Neural cell (in vitro differentiated cells): ENCODE data around the gene RECK. TPM values are rescaled to one million over a fixed set of nuclear protein-coding genes. Genes with fewer than 3 reads are reported as not detected.

Experiments used
- H2AFZ ChIP-seq: fragments of 200-600, 300-800 bp; sonication (generic), shearing (Covaris generic); 2 replicates; pipeline ENCODE4 v1.6.0; 2014; ENCODE audit warnings: low read depth, mild to moderate bottlenecking, antibody characterized with exemption, low read length, moderate library complexity
- H3F3A ChIP-seq: fragments of 200-600 bp; shearing (Covaris generic); 2 replicates; pipeline ENCODE4 v1.6.1; 2016; ENCODE audit warnings: mild to moderate bottlenecking, moderate library complexity, mixed read lengths, antibody characterized with exemption, low read length; ENCODE audit not compliant: insufficient read depth, poor library complexity, severe bottlenecking
- H3K27ac ChIP-seq: fragments of 200-600, 300-800 bp; sonication (generic), shearing (Covaris generic); 2 replicates; pipeline ENCODE4 v1.5.1; 2014; ENCODE audit warnings: mild to moderate bottlenecking, low read length, moderate library complexity
- H3K27me3 ChIP-seq: fragments of 300-800, 200-600 bp; sonication (generic), shearing (Covaris generic); 2 replicates; pipeline ENCODE4 v1.6.0; 2014; ENCODE audit warnings: mild to moderate bottlenecking, low read depth, low read length, moderate library complexity; ENCODE audit not compliant: insufficient read depth
- H3K36me3 ChIP-seq: fragments of 300-800, 200-600 bp; sonication (generic), shearing (Covaris generic); 2 replicates; pipeline ENCODE4 v1.5.1; 2014; ENCODE audit warnings: mild to moderate bottlenecking, antibody characterized with exemption, low read length, moderate library complexity; ENCODE audit not compliant: insufficient read depth
- H3K4me2 ChIP-seq: fragments of 300-800, 200-600 bp; sonication (generic), shearing (Covaris generic); 2 replicates; pipeline ENCODE4 v1.6.0; 2014; ENCODE audit warnings: mild to moderate bottlenecking, low read length
- H3K4me3 ChIP-seq: fragments of 300-800, 200-600 bp; sonication (generic), shearing (Covaris generic); 2 replicates; pipeline ENCODE4 v1.5.1; 2014; ENCODE audit warnings: mild to moderate bottlenecking, low read length, moderate library complexity
- H3K79me2 ChIP-seq: fragments of 200-600 bp; shearing (Covaris generic); replicated peaks from 2 replicates; pipeline ENCODE4 v1.6.0; 2014; ENCODE audit warnings: mild to moderate bottlenecking, low read length, moderate library complexity; ENCODE audit not compliant: insufficient read depth
- H3K9ac ChIP-seq: fragments of 300-800, 200-600 bp; sonication (generic), shearing (Covaris generic); 2 replicates; pipeline ENCODE4 v1.6.1; 2016; ENCODE audit warnings: mild to moderate bottlenecking, low read length, mixed read lengths
- H3K9me2 ChIP-seq: fragments of 200-600 bp; shearing (Covaris generic); 2 replicates; pipeline ENCODE4 v1.6.1; 2016; ENCODE audit warnings: mild to moderate bottlenecking, low read length, mixed read lengths; ENCODE audit not compliant: insufficient read depth
- H3K9me3 ChIP-seq: fragments of 200-600, 300-800 bp; sonication (generic), shearing (Covaris generic); 2 replicates; pipeline ENCODE4 v1.6.1; 2016; ENCODE audit warnings: mild to moderate bottlenecking, mixed run types, low read length, moderate library complexity, mixed read lengths
- H4K20me1 ChIP-seq: fragments of 200-600 bp; shearing (Covaris generic); 2 replicates; pipeline ENCODE4 v1.6.1; 2016; ENCODE audit warnings: mild to moderate bottlenecking, mixed run types; ENCODE audit not compliant: insufficient read depth
- CTCF ChIP-seq: fragments of 450-650 bp; IDR thresholded peaks from 2 replicates; pipeline ENCODE4 v1.5.1; 2014; ENCODE audit warnings: antibody characterized with exemption, mild to moderate bottlenecking, moderate library complexity; ENCODE audit not compliant: poor library complexity, severe bottlenecking
- EP300 ChIP-seq: fragments of 450-650 bp; conservative IDR thresholded peaks from 2 replicates; pipeline ENCODE4 v1.6.1; 2014; ENCODE audit warnings: antibody characterized with exemption, mild to moderate bottlenecking, moderate library complexity; ENCODE audit not compliant: poor library complexity, severe bottlenecking
- EZH2 ChIP-seq: fragments of 200-600, 300-800 bp; shearing (Covaris generic), sonication (generic); IDR thresholded peaks from 2 replicates; pipeline ENCODE4 v1.6.1; 2014; ENCODE audit warnings: antibody characterized with exemption, low read length, borderline replicate concordance, mild to moderate bottlenecking; ENCODE audit not compliant: insufficient read depth, poor library complexity, severe bottlenecking
- MXI1 ChIP-seq: fragments of 450-650 bp; conservative IDR thresholded peaks from 2 replicates; pipeline ENCODE4 v1.6.1; 2014; ENCODE audit warnings: antibody characterized with exemption, mild to moderate bottlenecking; ENCODE audit not compliant: poor library complexity, severe bottlenecking
- POLR2AphosphoS5 ChIP-seq: IDR thresholded peaks from 2 replicates; pipeline ENCODE4 v1.6.1; 2012
- RAD21 ChIP-seq: fragments of 450-650 bp; conservative IDR thresholded peaks from 2 replicates; pipeline ENCODE4 v1.6.1; 2014; ENCODE audit warnings: antibody characterized with exemption, mild to moderate bottlenecking, moderate library complexity
- SMC3 ChIP-seq: fragments of 450-650 bp; conservative IDR thresholded peaks from 2 replicates; pipeline ENCODE4 v1.6.1; 2014; ENCODE audit warnings: antibody characterized with exemption, mild to moderate bottlenecking, moderate library complexity; ENCODE audit not compliant: poor library complexity
- TAF1 ChIP-seq: IDR thresholded peaks from 2 replicates; pipeline ENCODE4 v1.6.1; 2012; ENCODE audit warnings: low read depth
- polyA plus RNA-seq: library from polyadenylated mRNA; depleted of rRNA; stranded (reverse); fragments of >200 nt; gene quantifications from 2 replicates; pipeline ENCODE4 v1.2.3, GENCODE V29; 2014
- TF ChIP-seq, protein P1 (sequence below): IDR thresholded peaks from 2 replicates; pipeline ENCODE4 v1.6.1; 2012; ENCODE audit warnings: borderline replicate concordance

Gene RECK
- polyA plus RNA-seq, 1 donor from 2014 or later, result 6.9 TPM

DNA sequence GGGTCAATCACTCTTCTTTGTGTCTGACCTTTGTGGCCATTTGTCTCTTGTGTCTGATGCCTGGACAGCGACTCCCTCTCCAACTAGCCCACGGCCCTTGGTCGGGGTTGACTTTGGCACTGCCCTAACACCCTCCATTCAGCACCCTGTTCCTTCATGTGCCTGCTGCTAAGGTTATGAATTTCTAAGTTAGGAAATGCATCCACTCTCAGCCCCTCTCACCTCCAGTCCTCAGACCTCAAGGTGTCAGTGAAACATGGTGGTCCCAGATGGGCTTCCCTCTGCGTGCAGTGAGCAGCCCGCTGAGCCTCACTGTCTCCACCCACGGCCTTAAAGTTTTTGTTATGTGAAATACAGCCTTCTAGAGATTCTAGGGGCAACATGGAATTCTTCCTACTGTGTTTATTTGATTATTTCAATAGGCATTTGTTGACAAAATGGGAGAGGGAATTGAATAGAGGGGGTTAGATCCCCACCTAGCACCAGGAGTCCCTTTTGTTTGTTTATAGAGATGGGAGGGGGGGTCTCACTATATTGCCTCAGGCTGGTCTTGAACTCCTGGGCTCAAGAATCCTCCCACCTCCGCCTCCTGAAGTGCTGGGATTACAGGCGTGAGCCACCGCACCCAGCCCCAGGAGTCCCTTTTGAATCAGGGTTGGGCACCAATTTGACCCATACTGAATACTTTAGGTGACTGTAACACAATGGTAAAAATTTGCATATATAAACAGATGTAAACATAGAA, 98.2 kb downstream of the RECK start (continued):
- TF ChIP-seq POLR2AphosphoS5 (no peak), SMC3 (no peak)

DNA sequence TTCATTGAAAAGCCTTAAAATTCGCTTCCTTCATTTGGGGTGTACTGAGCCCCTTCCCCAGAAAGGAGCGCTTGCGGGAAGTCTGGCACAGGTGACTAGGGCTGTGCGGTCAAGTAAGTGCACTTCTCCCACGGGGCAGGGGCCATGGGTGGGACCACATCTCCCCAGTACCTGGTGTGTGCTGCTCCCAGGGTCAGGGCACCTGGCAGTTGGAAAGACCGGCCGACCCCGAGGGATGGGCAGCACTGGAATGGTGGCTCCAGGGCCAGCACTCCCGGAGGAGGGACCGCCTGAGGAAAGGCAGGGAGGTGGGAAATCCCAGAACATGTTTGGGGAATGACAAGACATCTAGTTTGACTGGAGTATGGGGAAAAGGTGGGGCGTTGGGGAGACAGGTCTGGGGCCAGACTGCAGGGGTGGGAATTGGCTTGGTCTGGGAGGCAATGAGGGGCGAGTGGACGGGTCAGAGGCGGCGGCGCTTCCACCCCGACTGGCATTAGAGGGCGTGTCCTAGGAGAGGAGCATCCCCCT, 99.1 kb downstream of the RECK start:
- no peaks in the 10 kb centered on the region for H3K36me3 ChIP-seq
- no peaks in the 10 kb centered on the region for H3K9me3 ChIP-seq
- H3K27ac ChIP-seq, result no peak overlapping the region
- peaks cover 33% of the 10 kb centered on the region for H3K27me3 ChIP-seq
- no peak overlapping the region for H3K4me2 ChIP-seq
- TF ChIP-seq TAF1 (no peak), RAD21 (no peak), MXI1 (no peak), EZH2 (no peak), POLR2AphosphoS5 (no peak), SMC3 (no peak), EP300 (no peak), CTCF (no peak)
- TF ChIP-seq, protein P1, sequence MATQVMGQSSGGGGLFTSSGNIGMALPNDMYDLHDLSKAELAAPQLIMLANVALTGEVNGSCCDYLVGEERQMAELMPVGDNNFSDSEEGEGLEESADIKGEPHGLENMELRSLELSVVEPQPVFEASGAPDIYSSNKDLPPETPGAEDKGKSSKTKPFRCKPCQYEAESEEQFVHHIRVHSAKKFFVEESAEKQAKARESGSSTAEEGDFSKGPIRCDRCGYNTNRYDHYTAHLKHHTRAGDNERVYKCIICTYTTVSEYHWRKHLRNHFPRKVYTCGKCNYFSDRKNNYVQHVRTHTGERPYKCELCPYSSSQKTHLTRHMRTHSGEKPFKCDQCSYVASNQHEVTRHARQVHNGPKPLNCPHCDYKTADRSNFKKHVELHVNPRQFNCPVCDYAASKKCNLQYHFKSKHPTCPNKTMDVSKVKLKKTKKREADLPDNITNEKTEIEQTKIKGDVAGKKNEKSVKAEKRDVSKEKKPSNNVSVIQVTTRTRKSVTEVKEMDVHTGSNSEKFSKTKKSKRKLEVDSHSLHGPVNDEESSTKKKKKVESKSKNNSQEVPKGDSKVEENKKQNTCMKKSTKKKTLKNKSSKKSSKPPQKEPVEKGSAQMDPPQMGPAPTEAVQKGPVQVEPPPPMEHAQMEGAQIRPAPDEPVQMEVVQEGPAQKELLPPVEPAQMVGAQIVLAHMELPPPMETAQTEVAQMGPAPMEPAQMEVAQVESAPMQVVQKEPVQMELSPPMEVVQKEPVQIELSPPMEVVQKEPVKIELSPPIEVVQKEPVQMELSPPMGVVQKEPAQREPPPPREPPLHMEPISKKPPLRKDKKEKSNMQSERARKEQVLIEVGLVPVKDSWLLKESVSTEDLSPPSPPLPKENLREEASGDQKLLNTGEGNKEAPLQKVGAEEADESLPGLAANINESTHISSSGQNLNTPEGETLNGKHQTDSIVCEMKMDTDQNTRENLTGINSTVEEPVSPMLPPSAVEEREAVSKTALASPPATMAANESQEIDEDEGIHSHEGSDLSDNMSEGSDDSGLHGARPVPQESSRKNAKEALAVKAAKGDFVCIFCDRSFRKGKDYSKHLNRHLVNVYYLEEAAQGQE, result no peak
- peak overlapping the region; percentile 73 for H3K4me3 ChIP-seq
- no peaks in the 10 kb centered on the region for H3F3A ChIP-seq
- H3K9me2 ChIP-seq, result no peaks in the 10 kb centered on the region
- H3K9ac ChIP-seq, result peak overlapping the region; percentile 69
- H2AFZ ChIP-seq, result no peak overlapping the region
- no peaks in the 10 kb centered on the region for H4K20me1 ChIP-seq
- H3K79me2 ChIP-seq, result no peaks in the 10 kb centered on the region

- TF ChIP-seq RAD21 (no peak), TAF1 (no peak), EP300 (peak; percentile 35), POLR2AphosphoS5 (peak; percentile 9), EZH2 (no peak), MXI1 (peak; percentile 44), SMC3 (peak; percentile 33), CTCF (peak; percentile 66)
- TF ChIP-seq, protein P1, result no peak
- no peaks in the 10 kb centered on the region for H3F3A ChIP-seq
- peak within 1 kb of the TSS; percentile 73 for H3K4me3 ChIP-seq
- H3K27ac ChIP-seq, result no peak within 1 kb of the TSS
- no peaks in the 10 kb centered on the region for H4K20me1 ChIP-seq
- no peak within 1 kb of the TSS for H2AFZ ChIP-seq
- H3K4me2 ChIP-seq, result peak within 1 kb of the TSS; percentile 31
- H3K9me3 ChIP-seq, result no peaks in the 10 kb centered on the region
- H3K36me3 ChIP-seq, result no peaks in the 10 kb centered on the region
- no peaks in the 10 kb centered on the region for H3K79me2 ChIP-seq
- H3K9ac ChIP-seq, result peak within 1 kb of the TSS; percentile 69
- H3K9me2 ChIP-seq, result no peaks in the 10 kb centered on the region
- peaks cover 33% of the 10 kb centered on the region for H3K27me3 ChIP-seq
Measured at GRCh38 chr9:36136272-36136893, 99.7 kb downstream of the RECK start, which contains the start of gene GLIPR2. Gene GLIPR2, plus strand, starts transcription at chr9:36136733. Its CDS starts 46 bp downstream, at chr9:36136779.
